Measurements from ENCODE around the gene CSGALNACT2.
A peak's percentile ranks its signal among the peaks of the same experiment; 100 is the strongest.

Gene CSGALNACT2

DNA sequence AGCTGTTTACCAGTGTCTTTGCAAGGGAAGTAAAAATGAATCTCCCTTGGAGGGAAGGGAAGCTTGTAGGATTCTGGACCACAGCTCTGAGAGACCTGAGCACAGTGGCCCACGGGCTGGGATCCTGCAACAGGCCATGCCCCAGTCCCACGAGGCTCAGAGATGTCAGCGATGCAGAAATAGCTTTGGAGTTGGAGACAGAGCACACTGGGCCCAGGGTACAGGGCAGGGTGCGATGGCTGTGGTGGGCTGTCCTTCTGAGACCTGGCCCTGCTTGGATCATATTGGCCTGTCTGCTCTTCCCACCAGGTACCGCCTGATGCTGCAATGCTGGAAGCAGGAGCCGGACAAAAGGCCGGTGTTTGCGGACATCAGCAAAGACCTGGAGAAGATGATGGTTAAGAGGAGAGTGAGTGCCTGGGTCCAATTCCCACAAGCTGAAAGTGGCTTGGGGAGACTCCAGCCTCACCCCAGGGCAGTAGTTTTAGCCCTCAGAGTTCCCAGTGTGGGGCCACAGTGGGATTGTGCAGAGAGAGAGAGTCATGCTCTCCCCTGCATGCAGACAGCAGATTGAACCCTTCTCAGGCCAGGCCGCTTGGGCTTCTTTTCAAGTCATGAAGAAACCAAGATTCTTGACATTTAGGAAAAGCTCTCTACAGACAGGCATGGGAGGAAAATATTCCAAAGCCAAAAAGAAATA, 13.5 kb upstream of the CSGALNACT2 start:
- no peak for DNase-seq

DNA sequence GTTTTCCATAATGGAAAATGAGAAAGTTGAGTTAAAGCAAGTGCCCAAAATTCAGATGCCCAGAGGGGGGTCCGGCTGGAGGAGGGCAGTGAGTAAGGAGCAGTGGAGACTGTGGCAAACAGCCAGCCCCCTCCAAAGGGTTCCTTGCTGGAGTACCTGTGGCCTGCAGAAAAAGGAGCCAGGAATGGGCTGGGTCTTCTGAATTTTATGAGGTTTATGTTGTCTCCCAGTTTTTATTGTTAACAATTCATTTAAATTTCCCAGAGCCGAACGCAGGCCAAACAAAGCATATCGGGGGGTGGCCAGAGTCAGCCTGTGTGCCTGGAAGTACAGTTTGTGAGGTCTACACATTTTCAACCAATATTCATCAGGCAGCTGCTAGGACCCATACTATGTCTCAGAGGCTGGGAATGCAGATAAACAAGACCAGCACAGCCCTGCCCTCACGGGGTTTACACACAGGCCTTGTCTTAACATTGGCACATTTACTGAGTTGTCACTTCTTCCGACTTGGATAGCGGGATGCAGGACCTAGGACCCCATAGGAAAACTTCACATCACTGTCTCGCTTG, 12.9 kb upstream of the CSGALNACT2 start:
- DNase-seq: no peak

DNA sequence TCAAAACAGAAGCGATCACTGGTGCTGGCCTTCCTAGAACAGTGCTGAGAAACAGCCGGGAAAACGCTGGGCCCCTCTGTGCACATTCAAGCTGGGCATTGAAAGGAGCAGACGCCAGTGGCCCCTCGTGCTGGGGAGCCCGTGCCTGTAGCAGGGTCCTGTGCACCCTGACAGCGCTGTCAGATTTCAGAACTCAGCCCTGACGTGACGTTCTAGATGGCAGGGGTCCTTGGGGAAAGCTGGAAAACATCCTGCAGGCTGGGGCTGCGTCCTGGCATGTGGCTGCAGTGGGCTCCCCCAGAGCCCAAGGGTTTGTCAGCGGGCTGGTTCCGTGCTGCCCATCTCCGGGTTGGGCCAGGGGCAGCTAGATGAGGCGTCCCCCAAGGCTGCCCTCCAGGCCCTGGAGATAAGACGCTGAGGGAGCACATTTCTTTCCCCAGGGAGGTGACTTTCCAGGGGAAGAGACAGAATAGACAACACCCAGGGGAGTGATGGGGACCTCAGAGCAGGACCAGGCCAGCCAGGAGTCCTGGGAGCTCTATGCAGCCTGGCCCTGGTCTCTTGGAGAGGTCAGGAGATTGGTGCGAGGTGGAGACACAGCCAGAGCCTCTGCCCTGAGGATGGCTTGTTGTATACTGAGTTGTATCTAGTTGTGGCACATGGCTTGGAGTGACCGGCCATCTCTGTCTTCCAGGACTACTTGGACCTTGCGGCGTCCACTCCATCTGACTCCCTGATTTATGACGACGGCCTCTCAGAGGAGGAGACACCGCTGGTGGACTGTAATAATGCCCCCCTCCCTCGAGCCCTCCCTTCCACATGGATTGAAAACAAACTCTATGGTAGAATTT, 12.1 kb upstream of the CSGALNACT2 start:
- DNase-seq: no peak

DNA sequence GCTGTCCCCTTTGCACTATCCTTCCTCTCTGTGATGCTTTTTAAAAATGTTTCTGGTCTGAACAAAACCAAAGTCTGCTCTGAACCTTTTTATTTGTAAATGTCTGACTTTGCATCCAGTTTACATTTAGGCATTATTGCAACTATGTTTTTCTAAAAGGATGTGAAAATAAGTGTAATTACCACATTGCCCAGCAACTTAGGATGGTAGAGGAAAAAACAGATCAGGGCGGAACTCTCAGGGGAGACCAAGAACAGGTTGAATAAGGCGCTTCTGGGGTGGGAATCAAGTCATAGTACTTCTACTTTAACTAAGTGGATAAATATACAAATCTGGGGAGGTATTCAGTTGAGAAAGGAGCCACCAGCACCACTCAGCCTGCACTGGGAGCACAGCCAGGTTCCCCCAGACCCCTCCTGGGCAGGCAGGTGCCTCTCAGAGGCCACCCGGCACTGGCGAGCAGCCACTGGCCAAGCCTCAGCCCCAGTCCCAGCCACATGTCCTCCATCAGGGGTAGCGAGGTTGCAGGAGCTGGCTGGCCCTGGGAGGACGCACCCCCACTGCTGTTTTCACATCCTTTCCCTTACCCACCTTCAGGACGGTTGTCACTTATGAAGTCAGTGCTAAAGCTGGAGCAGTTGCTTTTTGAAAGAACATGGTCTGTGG, 11.4 kb upstream of the CSGALNACT2 start:
- peak in 1 of 2 donors; percentile 59 for DNase-seq

DNA sequence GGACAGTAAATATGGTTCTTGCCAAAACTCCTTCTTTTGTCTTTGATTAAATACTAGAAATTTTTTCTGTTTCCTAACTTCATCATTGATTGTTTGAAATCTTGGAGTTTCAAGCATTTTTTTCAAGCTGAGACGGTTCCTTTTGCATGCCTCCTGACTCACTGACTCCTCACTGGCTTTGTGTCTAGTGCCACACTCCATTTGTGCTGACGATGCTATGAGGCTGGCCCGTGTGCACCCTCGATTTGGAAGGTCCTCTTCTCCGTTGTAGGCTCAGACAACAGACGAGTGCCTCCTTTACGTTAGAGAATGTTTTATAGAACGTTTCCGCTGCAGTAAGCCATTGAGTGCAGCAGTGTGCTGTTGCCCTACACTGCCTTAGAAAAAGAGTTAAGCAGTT, 10.8 kb upstream of the CSGALNACT2 start:
- DNase-seq: peak in 1 of 2 donors; percentile 56

DNA sequence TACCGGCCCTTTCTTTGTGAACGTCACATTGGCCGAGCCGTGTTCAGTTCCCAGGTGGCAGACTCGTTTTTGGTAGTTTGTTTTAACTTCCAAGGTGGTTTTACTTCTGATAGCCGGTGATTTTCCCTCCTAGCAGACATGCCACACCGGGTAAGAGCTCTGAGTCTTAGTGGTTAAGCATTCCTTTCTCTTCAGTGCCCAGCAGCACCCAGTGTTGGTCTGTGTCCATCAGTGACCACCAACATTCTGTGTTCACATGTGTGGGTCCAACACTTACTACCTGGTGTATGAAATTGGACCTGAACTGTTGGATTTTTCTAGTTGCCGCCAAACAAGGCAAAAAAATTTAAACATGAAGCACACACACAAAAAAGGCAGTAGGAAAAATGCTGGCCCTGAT, 9.9 kb upstream of the CSGALNACT2 start:
- DNase-seq: no peak

DNA sequence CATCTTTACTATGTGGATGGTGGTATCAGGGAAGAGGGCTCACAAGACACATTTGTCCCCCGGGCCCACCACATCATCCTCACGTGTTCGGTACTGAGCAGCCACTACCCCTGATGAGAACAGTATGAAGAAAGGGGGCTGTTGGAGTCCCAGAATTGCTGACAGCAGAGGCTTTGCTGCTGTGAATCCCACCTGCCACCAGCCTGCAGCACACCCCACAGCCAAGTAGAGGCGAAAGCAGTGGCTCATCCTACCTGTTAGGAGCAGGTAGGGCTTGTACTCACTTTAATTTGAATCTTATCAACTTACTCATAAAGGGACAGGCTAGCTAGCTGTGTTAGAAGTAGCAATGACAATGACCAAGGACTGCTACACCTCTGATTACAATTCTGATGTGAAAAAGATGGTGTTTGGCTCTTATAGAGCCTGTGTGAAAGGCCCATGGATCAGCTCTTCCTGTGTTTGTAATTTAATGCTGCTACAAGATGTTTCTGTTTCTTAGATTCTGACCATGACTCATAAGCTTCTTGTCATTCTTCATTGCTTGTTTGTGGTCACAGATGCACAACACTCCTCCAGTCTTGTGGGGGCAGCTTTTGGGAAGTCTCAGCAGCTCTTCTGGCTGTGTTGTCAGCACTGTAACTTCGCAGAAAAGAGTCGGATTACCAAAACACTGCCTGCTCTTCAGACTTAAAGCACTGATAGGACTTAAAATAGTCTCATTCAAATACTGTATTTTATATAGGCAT, 9.1 kb upstream of the CSGALNACT2 start:
- DNase-seq: peak; percentile 84 to 96

DNA sequence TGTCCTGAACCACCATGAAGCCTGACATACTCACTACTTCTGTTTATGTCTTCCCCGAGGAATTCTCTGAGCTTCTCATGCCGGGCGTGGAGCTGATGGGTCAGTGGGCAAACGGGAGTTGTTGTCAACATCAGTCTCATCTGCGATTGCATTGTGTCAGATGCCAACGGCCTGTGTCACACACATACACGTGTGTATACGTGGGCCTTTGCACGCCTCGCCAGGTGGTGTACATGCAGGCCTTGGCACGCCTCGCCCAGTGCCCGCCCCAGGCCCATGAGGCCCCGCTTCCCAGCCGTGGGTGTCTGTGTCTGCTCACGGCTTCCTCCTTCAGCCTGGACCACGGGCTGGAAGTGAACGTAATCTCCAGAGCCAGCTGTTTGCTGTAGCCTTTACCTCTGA, 7.5 kb upstream of the CSGALNACT2 start:
- DNase-seq: no peak

DNA sequence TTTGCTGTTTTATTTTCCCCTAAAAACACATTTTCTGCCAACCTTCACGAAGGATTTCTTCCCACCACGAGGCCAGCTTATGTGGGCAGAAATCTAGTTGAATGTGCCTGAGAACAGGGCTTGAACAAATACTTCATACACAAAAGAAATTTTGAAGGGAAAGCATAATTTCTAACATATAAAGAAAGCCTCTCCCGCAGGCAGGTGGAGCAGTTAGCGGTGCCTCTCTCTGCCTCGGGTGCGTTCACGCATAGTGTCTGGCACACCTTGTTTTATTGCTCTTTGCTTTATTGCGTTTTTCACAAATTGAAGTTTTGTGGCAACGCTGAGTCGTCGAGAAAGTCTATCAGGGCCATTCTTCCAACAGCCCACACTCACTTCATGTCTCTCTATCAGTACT, 7.0 kb upstream of the CSGALNACT2 start:
- no peak for DNase-seq

DNA sequence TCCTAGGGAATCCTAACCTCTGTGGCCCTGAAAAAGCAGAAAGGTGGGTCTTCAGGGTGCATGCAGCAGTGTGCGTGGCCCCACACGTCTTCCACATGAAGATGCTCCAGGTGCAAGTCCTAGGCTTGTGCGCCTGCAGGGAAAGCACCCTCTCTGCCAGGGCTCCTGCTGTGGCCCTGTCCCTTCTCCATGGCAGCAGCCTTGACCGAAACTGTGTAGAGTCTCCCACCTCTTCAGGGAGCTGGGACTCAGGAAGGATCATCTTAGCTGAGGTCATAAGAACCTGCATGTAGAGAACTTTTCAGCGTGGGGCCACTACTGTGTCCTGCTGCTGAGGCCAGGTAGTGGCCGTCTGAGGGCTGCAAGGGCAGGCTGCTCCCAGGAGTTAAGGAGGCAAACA, 6.3 kb upstream of the CSGALNACT2 start:
- no peak for DNase-seq

DNA sequence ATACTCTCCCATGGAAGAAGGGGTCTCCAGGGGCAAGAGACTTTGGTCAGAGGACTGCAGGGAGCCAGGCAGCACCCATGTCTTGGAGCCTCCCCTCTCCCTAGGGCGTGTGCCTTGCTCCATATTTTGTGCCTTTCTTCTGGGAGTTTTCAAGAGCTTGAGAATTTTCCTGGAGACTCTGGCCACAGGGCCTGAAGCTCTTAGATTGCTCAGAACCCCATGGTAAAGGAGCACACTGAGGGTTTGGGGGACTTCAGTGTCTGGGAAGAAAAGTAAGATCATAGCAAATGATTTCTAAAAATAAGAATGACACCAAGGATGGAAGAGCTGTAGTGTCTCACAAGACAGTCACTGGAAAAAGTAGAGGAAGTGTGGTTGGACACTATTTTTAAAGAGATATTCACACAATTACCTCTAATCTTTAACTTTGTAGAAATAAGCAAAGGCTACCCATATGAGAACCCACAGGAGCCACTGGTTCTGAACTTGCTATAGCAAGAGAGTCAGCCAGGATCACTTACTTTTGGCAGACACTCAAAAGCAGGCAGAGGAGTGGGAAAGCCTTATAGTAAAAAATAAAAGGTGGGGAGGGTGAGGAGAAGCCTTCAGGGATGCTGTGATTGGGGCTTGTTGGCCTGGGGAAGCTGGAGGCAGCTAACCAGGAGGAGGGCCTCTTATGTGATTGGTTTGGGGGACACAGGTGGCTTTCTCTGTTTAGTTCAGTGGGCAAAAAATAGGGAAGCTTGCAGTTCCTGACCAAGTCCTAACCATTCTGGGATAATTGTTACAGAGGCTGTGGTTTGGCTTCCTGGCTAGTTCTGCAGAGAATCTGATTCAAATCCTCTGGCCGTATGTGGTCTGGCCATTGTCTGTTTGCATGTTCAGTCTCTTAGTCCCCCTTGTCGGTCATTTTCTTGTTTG, 5.1 kb upstream of the CSGALNACT2 start:
- DNase-seq: peak; percentile 31 to 83

DNA sequence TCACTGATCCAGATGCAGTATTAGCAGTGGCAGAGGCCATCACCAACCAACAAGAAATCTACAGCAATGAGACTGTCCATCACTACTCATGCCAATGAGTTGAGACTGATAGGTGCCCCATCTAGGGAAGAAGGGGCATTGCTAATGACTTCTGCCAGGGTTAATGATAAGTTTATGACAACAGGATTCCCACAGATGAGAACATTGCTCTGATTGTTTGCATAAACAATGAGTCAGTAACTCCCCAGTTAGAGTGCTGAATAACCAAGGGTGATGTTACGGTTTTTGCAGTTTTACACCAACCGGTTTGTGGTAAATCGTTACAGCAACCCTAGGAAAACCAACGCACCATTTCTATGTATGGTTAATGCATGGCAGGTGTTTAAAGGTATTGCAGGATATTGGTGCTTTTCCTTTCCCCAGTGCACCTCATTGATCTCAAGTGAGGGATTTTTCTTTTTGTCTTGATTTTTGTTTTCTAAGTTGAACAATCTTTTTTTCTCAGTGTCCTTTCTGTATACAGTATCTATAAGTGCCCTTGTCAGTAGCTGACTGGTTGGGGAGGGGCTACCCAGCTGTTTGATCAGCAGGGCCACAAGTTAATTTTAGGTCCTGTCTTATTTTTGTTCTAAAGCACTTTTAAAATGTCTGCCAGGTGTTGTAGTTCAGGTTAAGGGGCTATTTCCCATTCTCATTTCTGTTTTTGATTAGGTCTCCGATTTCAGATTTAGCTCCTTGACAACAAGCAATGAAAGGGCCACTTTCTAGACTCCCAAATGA, 3.9 kb upstream of the CSGALNACT2 start:
- DNase-seq: no peak

DNA sequence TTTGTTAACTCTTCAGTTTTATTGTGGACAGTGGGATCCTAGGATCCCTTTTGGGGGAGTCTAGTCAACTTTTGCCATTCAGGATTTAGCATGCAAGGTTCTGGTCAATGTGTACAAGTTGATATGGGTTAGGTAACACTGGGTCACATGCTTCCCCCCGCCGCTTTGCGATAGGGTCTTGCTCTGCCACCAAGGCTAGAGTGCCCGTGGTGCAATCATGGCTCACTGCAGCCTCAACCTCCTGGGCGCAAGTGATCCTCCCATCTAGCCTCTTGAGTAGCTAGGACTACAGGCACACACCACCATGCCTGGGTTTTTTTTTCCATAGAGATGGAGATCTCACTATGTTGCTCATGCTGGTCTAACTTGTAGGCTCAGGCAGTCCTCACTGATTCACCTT, 3.2 kb upstream of the CSGALNACT2 start:
- DNase-seq: no peak

DNA sequence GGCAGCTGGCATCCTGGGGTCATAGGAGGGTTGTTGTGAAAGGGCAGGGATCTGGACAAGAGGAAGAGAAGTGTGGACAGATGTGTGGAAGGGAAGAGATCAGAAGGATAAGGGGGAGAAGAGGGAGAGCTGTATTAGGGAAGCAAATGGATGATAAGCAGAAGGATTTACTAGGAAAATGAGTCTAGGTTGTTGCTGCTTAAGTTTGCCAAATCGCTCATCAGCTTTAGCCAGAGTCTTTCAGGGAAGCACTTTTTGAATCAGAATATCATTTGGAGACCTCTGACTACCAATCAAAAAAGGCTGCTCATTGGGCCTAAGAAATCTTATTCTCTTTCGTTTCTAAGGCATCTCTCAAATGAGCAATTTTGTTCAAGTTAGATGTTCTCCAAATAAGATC, 2.6 kb upstream of the CSGALNACT2 start:
- no peak for DNase-seq

DNA sequence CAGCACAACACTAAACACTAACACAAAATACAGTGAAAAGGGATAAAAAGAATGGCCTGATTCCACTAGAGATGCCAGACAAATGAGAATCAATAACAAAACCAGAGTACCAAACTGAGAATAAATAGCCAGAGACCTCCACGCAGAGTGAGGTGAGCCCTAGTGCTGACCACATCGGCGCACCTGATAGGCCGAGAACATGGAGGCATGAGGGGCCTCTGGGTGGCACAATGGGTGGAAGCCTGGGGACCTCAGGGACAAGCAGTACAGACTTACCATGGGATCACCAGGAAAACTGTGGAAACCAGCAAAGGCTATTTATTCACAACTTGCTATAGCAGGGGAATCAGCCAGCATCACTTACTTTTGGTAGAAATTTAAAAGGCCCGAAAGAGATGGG, 1.8 kb upstream of the CSGALNACT2 start:
- no peak for DNase-seq

DNA sequence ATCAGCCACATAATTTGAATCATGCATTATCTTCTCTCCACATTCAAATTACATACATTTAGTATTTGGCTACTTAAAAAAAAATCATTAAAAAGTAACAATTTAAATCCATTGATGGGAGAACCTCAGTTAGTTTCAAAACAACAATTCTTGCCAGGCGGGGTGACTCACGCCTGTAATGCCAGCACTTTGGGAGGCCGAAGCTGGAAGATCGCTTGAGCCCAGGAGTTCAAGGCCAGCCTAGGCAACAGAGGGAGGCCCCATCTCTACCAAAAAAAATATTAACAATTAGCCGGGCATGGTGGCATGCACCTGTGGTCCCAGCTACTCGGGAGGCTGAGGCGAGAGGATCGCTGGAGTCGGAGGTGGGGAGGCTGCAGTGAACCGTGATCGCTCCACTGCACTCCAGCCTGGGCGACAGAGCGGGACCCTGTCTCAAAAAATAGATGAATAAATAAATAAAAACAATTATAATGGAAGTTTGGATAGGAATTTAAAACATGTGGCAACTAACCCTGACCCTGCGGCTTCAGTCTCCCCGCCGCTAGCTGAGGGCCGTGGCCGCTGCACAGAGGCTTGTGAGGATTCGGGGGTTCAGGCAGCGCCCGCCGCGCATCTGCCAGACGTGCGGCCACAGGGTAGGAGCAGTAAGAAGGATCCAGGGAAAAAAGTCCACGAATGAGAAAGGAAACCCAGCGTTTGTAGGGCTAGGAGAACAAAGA, 1.1 kb upstream of the CSGALNACT2 start:
- no peak for DNase-seq

DNA sequence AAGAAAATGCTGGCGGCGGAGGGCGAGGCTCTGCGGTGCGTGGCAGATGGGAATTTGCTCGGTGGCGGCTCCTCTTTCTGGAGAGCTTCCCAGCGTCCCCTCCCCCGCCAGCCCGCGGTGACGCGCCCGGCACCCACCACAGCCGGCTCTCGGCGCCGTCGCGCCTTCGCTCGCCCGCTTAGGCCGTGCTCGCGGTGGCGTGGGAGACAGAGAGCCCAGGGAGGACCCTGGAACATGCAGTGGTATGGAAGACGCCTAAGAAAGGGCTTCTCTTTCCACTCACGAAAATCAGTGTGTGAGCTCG, 576 bp upstream of the CSGALNACT2 start:
- DNase-seq: no peak

DNA sequence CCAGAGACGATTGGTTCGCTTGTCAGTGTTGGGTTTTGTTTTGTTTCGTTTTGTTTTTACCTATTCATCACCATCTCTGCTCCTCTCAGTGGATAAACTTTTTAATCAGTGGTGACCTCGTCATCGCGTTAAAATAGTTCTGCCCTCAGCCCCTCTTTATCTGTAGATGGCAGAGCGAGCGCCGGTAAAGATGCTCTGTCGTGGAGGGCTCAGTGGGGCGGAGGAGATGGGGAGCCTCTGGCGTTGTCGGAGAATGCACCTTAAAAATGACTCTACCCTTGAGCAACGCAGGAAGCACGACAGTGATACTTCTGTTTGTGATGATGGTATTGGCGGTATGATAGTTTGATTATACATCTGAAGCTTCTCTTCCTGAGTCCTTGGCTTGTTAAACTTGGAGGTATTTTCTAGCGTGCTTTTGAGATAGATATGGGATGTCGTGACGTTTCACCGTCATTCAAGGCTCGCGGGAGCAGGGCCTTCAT, 554 bp downstream of the CSGALNACT2 start:
- DNase-seq: peak in 1 of 2 donors; percentile 44

DNA sequence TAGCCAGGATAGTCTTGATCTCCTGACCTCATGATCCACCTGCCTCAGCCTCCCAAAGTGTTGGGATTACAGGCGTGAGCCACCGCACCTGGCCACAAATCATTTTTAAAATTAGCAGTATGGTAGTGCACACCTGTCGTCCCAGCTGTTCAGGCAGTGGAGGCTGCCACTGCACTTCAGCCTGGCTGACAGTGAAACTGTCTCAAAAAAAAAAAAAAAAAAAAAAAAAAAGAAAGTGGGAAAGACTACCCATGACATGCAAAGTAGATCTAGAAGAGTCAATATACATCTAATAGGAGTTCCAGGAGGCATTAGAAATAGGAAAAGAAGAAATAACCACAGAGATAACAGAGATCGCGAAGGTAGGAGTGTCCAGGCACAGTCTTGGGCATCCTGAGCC, 3.2 kb downstream of the CSGALNACT2 start:
- no peak for DNase-seq

DNA sequence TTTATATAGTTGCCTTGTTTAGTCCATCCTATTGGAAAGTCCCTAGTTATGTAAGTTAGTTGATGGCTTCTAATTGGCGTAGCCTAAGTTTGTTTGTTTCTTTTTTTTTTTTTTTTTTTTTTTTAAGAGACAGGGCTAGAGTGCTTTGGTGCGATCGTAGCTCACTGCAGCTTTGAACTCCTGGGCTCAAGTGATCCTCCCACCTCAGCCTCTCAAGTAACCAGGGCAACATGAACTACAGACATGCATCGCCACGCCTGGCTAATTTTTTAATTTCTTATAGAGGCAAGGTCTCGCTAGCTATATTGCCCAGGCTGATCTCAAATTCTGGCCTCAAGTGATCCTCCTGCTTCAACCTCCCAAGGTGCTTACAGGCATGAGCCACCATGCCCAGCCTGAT, 7.1 kb downstream of the CSGALNACT2 start:
- DNase-seq: no peak

Measured in inflammatory macrophage treated with lipopolysaccharide for 1 hour (primary cell).